Stimulated activated CD8-positive, alpha-beta memory T cell treated with anti-CD3 and anti-CD28 coated beads, Interleukin-2, amount 100 ng/mL, for 48 hours (primary cell): ENCODE data around the gene SLC6A13.

Source experiments
- DNase-seq, 2 donors: peaks; one replicate each; pipeline ENCODE4 v3.0.0-alpha.2; 2020; ENCODE audit warnings: low read depth in 2 of 2

SLC6A13 gene

GRCh38 chr12:177980-178828 lies 84.4 kb downstream of the SLC6A13 start:
- DNase-seq = no peak

DNA sequence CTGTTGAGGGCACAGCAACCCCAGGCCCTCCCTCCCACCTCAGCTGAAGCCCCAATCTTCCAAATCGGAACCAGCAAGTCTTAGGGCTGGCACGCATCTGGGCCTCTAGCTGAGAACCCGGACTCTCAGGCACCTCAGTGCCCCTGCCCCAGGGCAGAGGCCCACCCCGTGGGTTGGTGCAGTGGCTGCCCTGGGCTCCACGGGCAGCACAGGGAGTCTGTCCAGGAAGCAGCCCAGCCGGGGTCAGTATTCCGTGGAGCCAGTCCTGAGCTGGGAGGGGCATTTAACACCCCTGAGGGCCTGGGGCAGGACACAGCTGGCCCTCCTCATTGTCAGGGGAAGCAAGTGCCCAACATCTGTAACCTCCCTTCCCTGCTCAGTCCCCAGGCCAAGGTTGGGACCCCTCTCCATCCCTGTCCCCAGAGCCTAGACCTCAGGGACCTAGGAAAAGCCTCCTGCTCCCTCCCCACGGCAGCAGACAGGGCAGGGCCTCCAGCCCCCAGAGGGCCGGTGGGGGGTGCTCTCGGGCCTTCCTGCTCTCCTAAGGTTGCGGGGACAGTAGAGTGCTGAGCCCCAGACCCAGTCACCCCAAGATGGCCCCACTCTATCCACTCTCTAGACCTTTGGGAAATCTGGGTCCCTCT lies 85.2 kb downstream of the SLC6A13 start:
- DNase-seq = no peak

- no peak for DNase-seq
These were observed 86.1 kb downstream of the SLC6A13 start for GRCh38 chr12:176321-177181.

DNA sequence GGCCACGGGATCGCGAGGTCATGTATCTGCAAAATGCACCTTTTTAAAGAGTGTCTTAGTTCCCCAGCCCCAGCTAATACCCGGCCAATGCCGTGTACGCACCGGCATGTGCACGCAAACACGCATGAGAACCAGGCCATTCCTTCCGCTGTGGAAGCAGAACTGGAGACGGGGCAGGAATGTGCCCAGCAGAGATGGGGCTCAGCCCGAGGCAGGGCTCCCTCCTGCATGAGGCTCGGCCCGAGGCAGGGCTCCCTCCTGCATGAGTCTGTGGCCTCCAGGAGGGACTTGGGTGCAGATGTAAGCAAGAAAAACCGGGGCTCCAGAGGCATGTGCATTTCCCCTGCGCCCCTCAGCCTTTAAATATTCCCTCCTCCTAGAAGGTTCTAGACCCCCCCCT lies 86.9 kb downstream of the SLC6A13 start:
- no peak for DNase-seq

- DNase-seq = no peak
These were observed 87.4 kb downstream of the SLC6A13 start for GRCh38 chr12:175250-175649.

DNA sequence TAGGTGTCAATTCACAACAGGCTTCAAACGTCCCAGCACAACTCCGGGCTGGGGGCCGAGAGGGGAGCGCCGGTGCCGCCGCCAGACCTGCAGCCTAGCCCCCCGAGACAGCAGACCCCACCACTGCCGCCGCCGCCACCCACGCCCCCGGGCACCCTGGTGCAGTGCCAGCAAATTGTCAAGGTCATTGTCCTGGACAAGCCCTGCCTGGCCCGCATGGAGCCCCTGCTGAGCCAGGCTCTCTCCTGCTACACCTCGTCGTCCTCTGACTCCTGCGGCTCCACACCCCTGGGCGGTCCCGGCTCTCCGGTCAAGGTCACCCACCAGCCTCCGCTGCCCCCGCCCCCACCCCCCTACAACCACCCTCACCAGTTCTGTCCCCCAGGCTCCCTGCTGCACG lies 88.0 kb downstream of the SLC6A13 start:
- no peak for DNase-seq

GRCh38 chr12:174124-174523 lies 88.5 kb downstream of the SLC6A13 start:
- no peak for DNase-seq

DNA sequence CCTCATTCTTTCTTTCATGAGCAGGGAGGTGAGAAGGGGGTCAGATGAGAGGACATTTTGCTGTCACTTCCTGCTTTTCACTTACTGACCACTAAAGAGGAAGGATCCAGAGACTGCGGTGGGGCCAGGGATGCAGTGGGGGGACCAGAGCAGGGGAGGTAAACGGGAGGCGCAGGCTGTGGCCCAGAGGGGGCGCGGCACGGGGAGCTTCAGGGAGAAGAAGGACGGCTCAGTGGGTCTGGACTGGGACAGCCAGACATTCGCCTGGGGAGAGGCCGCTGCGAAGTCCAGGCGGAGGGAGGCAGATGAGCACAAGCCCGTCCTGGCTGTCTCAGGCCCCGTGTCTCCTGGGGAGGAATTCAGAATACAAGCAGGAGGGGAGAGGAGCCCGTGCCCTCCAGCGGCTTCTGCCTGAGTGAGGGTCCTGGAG lies 89.9 kb downstream of the SLC6A13 start:
- no peak for DNase-seq

DNA sequence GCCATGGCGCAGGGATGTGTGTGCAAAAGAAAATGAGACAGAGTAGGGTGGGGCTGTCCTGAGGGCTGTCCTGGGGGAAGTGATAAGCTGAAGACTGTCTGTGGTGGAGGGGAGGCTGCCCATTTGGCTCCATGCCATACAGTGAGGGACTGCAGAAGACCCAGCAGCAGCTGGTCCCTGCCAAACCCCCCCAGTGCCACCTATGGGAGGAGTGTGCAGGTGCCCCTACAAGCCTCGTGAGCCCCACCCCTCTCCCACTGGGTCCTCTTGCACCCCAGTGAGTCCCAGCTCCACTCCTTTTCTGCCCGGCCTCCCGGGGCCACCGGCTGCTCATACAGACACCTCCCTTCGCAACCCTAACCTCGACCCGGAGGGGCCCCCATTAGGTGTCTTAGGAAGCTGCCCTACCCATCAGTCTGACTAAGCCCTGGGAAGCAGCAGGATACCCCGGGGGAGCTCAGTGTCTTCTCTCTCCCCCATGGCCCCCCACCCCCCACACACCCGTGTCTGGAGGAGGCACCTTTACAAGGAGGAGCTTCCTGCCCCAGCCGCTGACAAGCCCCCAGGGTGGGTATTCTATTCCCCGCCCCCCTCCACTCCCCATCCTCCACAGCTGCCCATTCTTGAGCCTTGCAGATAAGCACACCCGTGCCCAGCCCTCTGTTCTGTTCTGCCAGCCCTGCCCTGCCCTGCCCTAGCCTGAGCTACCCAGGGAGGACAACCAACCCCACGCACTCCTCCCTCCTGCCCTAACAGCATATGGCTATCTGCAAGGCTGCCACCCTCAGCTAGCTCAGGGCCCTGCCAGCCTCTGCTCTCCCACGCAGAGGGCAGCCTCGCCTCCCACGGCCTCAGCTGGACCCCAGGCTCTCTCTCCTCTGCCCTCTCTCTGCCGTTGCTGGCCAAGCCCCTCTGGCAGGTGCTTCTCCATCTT lies 90.6 kb downstream of the SLC6A13 start:
- no peak for DNase-seq

DNA sequence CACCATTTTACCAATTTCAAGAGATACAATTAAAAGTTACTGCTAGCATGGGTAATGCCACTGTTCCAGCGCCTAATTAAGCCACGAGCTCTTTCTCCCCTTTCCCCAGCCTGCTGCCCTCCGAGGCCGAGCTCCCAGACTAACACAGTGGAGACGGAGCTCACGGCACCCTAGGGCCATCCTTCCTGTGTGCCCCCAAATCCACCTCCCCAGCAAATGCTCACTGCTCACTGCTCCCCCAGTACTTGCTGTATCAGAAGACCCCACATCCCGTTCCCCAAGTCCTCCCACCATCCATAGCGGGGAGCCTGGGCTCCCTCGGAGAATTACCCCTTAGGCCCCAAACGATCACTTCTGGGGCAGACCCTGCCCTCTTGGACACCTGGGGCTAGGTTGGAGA lies 91.4 kb downstream of the SLC6A13 start:
- no peak for DNase-seq
